Measurements from ENCODE around the gene CEP128. TPM values are rescaled to one million over a fixed set of nuclear protein-coding genes. Genes with fewer than 3 reads are reported as not detected.

The CEP128 gene
- total RNA-seq, 4 donors from 2014 or later, result 1.9 to 9.7 (median 4.0) TPM

DNA sequence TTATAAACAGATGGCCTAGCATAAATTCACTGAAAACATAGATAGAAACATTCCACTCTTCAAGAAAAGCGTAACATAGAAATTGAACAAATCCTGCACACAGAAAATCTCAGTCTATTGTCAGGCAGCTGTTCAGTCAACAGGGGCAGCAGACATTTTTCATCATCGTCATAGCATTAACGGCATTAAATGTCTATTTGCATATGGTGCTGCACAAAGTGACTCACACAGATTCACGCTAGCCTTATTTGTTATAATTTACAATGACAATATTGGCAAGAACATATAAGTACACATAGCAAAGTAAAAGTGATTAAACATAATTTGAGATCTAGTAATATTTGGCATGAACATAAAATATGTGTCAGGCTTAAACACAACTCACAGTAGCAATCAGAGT lies 95.7 kb downstream of the CEP128 start:
- intact Hi-C loops (cut with DNase I; ENCODE audit: low total_unique reads) (no loop called here), in situ Hi-C loops (cut with MboI; ENCODE audit: low pct_ligation_motif_present in 1 of 4, low pct_unique_long_range_greater_than_20kb in 1 of 4, low sequenced_read_pairs in 3 of 4) (loop anchor here in 1 of 4 donors (25.0 kb wide), 1 partner anchor 1909 kb away; no protein-coding TSS in a partner anchor)
- Histone ChIP-seq H3K4me1 (no peaks in the 10 kb centered on the region), H3K27ac (no peak overlapping the region), H3K36me3 (no peaks in the 10 kb centered on the region), H3K27me3 (no peaks in the 10 kb centered on the region), H3K9me3 (no peaks in the 10 kb centered on the region), H3K4me3 (no peak overlapping the region)
- WGBS, 2 donors (ENCODE audit: low coverage in 1 of 2), result 82 to 92% methylated on average over 4 of the region's 4 CpGs
- no peak for DNase-seq
- TF ChIP-seq POLR2A (IDR thresholded peaks at IDR 0.05) (no peak), POLR2AphosphoS5 (IDR thresholded peaks at IDR 0.05) (no peak), EP300 (IDR thresholded peaks at IDR 0.05; ENCODE audit: low read depth) (no peak)
- TF ChIP-seq, protein P1, sequence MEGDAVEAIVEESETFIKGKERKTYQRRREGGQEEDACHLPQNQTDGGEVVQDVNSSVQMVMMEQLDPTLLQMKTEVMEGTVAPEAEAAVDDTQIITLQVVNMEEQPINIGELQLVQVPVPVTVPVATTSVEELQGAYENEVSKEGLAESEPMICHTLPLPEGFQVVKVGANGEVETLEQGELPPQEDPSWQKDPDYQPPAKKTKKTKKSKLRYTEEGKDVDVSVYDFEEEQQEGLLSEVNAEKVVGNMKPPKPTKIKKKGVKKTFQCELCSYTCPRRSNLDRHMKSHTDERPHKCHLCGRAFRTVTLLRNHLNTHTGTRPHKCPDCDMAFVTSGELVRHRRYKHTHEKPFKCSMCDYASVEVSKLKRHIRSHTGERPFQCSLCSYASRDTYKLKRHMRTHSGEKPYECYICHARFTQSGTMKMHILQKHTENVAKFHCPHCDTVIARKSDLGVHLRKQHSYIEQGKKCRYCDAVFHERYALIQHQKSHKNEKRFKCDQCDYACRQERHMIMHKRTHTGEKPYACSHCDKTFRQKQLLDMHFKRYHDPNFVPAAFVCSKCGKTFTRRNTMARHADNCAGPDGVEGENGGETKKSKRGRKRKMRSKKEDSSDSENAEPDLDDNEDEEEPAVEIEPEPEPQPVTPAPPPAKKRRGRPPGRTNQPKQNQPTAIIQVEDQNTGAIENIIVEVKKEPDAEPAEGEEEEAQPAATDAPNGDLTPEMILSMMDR (IDR thresholded peaks at IDR 0.05), result no peak

DNA sequence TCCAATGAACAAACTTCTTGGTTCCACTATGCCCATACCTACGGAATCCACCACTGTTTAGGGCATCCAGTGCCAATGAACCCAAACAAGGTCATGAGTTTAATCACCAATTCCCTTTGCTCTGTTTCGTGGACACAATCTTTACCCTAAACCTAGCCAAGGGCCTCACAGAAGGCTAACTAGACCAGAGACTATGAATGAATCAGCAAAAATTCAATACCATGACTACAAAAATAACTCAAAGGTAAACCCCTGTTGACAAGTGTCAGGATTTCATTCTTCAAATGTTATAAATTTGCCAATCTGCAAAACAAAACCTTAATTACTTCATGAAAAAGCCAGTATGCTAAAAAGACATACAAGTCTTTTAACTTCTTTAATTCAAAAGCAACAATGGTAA lies 96.7 kb downstream of the CEP128 start:
- Histone ChIP-seq H3K9me3 (no peaks in the 10 kb centered on the region), H3K27ac (no peak overlapping the region), H3K36me3 (no peaks in the 10 kb centered on the region), H3K4me3 (no peak overlapping the region), H3K4me1 (no peaks in the 10 kb centered on the region), H3K27me3 (no peaks in the 10 kb centered on the region)
- 94 to 96% methylated on average over 2 of the region's 2 CpGs for WGBS, 2 donors (ENCODE audit: low coverage in 1 of 2)
- no peak for DNase-seq
- in situ Hi-C loops (cut with MboI; ENCODE audit: low pct_ligation_motif_present in 1 of 4, low pct_unique_long_range_greater_than_20kb in 1 of 4, low sequenced_read_pairs in 3 of 4) (loop anchor here in 1 of 4 donors (25.0 kb wide), 1 partner anchor 1908 kb away; no protein-coding TSS in a partner anchor), intact Hi-C loops (cut with DNase I; ENCODE audit: low total_unique reads) (no loop called here)
- TF ChIP-seq EP300 (IDR thresholded peaks at IDR 0.05; ENCODE audit: low read depth) (no peak), POLR2A (IDR thresholded peaks at IDR 0.05) (no peak), POLR2AphosphoS5 (IDR thresholded peaks at IDR 0.05) (no peak)
- TF ChIP-seq, protein P1 (IDR thresholded peaks at IDR 0.05), result no peak

DNA sequence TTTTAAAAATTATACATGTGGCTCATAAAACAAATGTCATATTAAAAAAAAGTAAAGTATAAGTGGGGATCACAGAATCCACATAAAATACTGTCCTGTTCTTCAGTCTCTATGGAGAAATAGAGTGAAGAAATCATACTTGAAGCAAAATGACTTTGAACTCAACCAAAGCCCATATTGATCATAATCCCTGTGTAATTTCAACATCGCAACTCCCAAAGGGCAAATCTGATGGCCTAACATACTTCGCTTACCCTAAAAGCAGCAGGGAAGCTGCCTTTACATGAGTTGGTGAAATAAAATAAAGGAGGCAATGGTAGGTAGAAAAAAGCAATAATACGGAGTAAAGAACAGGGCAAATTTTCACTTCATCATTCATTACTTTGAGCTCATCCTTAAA lies 101.8 kb downstream of the CEP128 start:
- Histone ChIP-seq H3K27me3 (no peaks in the 10 kb centered on the region), H3K4me3 (no peak overlapping the region), H3K4me1 (no peaks in the 10 kb centered on the region), H3K27ac (no peak overlapping the region), H3K36me3 (no peaks in the 10 kb centered on the region), H3K9me3 (no peaks in the 10 kb centered on the region)
- no peak for DNase-seq
- in situ Hi-C loops (cut with MboI; ENCODE audit: low pct_ligation_motif_present in 1 of 4, low pct_unique_long_range_greater_than_20kb in 1 of 4, low sequenced_read_pairs in 3 of 4), result loop anchor here in 1 of 4 donors (25.0 kb wide), 1 partner anchor 1902 kb away; no protein-coding TSS in a partner anchor
- intact Hi-C loops (cut with DNase I; ENCODE audit: low total_unique reads), result no loop called here
- TF ChIP-seq POLR2A (IDR thresholded peaks at IDR 0.05), result no peak
- no peak for TF ChIP-seq EP300 (IDR thresholded peaks at IDR 0.05; ENCODE audit: low read depth)
- no peak for TF ChIP-seq POLR2AphosphoS5 (IDR thresholded peaks at IDR 0.05)
- TF ChIP-seq, protein P1 (IDR thresholded peaks at IDR 0.05), result no peak
- WGBS, 2 donors (ENCODE audit: low coverage in 1 of 2), result 66 to 90% methylated on average over 3 of the region's 3 CpGs

DNA sequence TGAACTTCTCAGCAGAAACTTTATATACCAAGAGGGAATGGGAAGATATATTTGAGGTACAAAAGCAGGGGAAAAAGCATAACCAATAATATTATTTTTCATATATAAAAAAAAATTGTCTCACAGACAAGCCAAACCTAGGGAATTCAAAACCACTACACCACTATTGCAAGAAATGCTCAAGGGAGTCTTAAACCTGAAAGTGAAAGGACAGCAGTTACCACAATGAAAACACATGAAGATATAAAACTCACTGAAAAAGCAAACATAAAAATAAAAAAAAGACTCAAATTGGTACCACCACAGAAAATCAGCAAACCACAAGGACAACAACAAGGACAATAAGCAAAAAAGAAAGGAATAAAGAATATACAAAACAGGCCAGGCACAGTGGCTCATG lies 131.9 kb downstream of the CEP128 start:
- in situ Hi-C loops (cut with MboI; ENCODE audit: low pct_ligation_motif_present in 1 of 4, low pct_unique_long_range_greater_than_20kb in 1 of 4, low sequenced_read_pairs in 3 of 4), result no loop called here
- no peaks in the 10 kb centered on the region for H3K27me3 ChIP-seq
- intact Hi-C loops (cut with DNase I; ENCODE audit: low total_unique reads), result no loop called here

More for the DNA sequence above, 131.9 kb downstream of the CEP128 start:
- no peaks in the 10 kb centered on the region for H3K36me3 ChIP-seq
- H3K9me3 ChIP-seq, result no peaks in the 10 kb centered on the region
- H3K27ac ChIP-seq, result no peak overlapping the region
- TF ChIP-seq, protein P1 (IDR thresholded peaks at IDR 0.05), result no peak
- TF ChIP-seq POLR2AphosphoS5 (IDR thresholded peaks at IDR 0.05) (no peak), EP300 (IDR thresholded peaks at IDR 0.05; ENCODE audit: low read depth) (no peak), POLR2A (IDR thresholded peaks at IDR 0.05) (no peak)
- no peak overlapping the region for H3K4me3 ChIP-seq
- no peak for DNase-seq
- H3K4me1 ChIP-seq, result no peaks in the 10 kb centered on the region

Measured in transverse colon (tissue), 4 donors.